Activated gamma-delta T cell treated with Interleukin-2 at 50 U/mL for 16 hours (primary cell): ENCODE results near the gene SYT3.
"Not testable (repeated sequence)": the region's sequence is repeated elsewhere in the genome, so short reads cannot be mapped to it uniquely, and the experiment has no call there.

Source experiments
- DNase-seq: peaks from one replicate; pipeline ENCODE4 v3.0.0-alpha.2; 2020

SYT3 gene

GRCh38 chr19:50636317-50637085 is 3.2 kb downstream of the SYT3 start:
- DNase-seq: no peak

GRCh38 chr19:50633973-50634372 is 5.7 kb downstream of the SYT3 start:
- no peak for DNase-seq

- DNase-seq: no peak
These were observed 6.3 kb downstream of the SYT3 start for GRCh38 chr19:50633359-50633758.

GRCh38 chr19:50632151-50632835 is 7.4 kb downstream of the SYT3 start:
- no peak for DNase-seq

- DNase-seq: no peak
These were observed 9.9 kb downstream of the SYT3 start for GRCh38 chr19:50629801-50630200.

GRCh38 chr19:50629194-50629593 is 10.5 kb downstream of the SYT3 start:
- no peak for DNase-seq

- DNase-seq: no peak
These were observed 11.1 kb downstream of the SYT3 start for GRCh38 chr19:50628551-50628950.

GRCh38 chr19:50628146-50628545 is 11.5 kb downstream of the SYT3 start:
- DNase-seq: no peak

GRCh38 chr19:50626795-50627194 is 12.9 kb downstream of the SYT3 start:
- DNase-seq: no peak

GRCh38 chr19:50626011-50626410 is 13.7 kb downstream of the SYT3 start:
- no peak for DNase-seq

- DNase-seq: no peak
These were observed 14.6 kb downstream of the SYT3 start for GRCh38 chr19:50624949-50625600.

- not testable (repeated sequence) for DNase-seq
These were observed 19.2 kb downstream of the SYT3 start for GRCh38 chr19:50620394-50620906.

GRCh38 chr19:50619184-50619583 is 20.5 kb downstream of the SYT3 start:
- not testable (repeated sequence) for DNase-seq

GRCh38 chr19:50618379-50618778 is 21.3 kb downstream of the SYT3 start:
- DNase-seq: not testable (repeated sequence)

- DNase-seq: not testable (repeated sequence)
These were observed 26.9 kb downstream of the SYT3 start for GRCh38 chr19:50612504-50613404.

- peak; percentile 44 for DNase-seq
These were observed 31.6 kb downstream of the SYT3 start for GRCh38 chr19:50607874-50608785.

GRCh38 chr19:50607388-50607787 is 32.3 kb downstream of the SYT3 start:
- DNase-seq: no peak

- DNase-seq: not testable (repeated sequence)
These were observed 33.4 kb downstream of the SYT3 start for GRCh38 chr19:50606059-50606836.

GRCh38 chr19:50604264-50605073 is 35.2 kb downstream of the SYT3 start:
- DNase-seq: not testable (repeated sequence)

GRCh38 chr19:50602935-50603334 is 36.7 kb downstream of the SYT3 start:
- no peak for DNase-seq
